Mesenteric fat pad (tissue), 1 donor: ENCODE results near the gene CATSPERZ. TPM values are rescaled to one million over a fixed set of nuclear protein-coding genes. Genes with fewer than 3 reads are reported as not detected.

Experiments
- DNase-seq: peaks from one replicate; pipeline ENCODE4 v3.0.0-alpha.2; 2020; ENCODE audit warnings: low spot score
- total RNA-seq: library from RNA; stranded (reverse); fragmentation: NEBNext Ultra II Directional; extraction: Animal tissue kit (Norgen Biotek cat#: 25700); gene quantifications from one replicate; pipeline ENCODE4 v1.2.1, GENCODE V29; 2021
- donor health status: DM: yes; HTN: yes; CAD: no.

CATSPERZ gene
- total RNA-seq, 1 donor from 2014 or later = not detected

DNA sequence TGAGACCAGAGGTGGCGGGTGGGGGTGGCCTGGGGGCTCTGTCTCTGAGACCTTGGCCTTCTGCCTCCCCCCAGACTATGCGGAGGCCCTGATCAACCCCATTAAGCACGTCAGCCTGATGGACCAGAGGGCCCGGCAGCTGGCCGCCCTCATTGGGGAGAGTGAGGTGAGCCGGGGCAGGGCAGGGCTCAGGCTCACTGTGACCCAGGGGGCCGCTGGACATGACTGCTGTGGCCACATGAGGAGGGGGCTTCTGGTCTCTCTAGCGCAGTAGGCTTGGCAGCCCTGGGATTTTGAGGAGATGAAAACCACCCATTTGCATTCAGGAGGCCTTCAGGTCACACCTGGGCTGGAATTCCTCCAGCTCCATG lies 36.2 kb upstream of the CATSPERZ start:
- DNase-seq = no peak

- DNase-seq = no peak
Observed at GRCh38 chr11:64264371-64264852, 35.7 kb upstream of the CATSPERZ start.

DNA sequence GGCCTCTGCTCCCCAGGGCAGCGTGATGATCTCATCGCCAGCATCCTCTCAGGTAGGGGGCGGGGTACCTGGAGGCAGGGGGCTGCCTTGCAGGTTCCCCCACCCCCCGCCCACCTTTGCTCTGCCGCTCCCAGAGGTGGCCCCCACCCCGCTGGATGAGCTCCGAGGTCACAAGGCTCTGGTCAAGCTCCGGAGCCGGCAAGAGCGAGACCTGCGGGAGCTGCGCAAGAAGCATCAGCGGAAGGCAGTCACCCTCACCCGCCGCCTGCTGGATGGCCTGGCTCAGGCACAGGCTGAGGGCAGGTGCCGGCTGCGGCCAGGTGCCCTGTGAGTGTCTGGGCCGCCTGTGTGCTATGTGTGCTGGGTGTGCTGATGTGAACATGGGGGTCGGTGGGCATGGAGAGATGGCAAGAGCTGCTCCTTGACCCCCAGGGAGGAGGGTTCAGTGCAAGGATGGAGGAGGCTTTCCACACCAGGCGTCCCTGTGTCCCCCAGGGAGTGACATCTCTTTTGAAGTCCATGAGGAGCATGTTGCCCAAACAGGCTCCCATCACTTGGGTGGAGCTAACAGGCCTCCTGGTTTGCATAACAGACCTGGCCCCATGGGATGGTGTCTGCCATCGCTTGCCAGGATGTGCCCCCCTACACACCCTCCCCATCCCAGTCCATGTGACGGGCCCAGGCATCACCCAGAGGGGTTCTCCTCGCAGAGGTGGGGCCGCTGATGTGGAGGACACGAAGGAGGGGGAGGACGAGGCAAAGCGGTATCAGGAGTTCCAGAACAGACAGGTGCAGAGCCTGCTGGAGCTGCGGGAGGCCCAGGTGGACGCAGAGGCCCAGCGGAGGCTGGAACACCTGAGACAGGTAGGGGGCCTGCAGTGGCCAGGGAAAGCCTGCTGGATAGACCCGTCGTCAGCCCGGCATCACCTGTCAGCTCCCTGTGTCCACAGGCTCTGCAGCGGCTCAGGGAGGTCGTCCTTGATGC lies 34.7 kb upstream of the CATSPERZ start:
- DNase-seq = no peak

DNA sequence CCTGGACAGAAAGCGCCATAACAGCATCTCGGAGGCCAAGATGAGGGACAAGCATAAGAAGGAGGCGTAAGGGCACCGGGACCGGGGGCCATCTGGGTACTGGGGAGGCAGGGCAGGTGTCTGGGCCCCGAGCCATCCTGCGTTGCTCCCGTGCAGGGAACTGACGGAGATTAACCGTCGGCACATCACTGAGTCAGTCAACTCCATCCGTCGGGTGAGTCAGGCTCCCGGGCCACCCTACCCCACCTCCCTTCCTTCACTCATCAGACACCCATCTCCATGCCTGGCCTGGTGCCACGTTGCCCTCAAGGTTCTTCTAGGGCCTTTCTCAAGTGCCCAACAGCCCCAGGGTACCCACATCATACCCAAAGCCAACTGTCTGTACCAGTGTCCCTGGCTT lies 33.8 kb upstream of the CATSPERZ start:
- no peak for DNase-seq

- DNase-seq = no peak
Observed at GRCh38 chr11:64267207-64267945, 32.8 kb upstream of the CATSPERZ start.

- no peak for DNase-seq
Observed at GRCh38 chr11:64268025-64268892, 31.9 kb upstream of the CATSPERZ start.

DNA sequence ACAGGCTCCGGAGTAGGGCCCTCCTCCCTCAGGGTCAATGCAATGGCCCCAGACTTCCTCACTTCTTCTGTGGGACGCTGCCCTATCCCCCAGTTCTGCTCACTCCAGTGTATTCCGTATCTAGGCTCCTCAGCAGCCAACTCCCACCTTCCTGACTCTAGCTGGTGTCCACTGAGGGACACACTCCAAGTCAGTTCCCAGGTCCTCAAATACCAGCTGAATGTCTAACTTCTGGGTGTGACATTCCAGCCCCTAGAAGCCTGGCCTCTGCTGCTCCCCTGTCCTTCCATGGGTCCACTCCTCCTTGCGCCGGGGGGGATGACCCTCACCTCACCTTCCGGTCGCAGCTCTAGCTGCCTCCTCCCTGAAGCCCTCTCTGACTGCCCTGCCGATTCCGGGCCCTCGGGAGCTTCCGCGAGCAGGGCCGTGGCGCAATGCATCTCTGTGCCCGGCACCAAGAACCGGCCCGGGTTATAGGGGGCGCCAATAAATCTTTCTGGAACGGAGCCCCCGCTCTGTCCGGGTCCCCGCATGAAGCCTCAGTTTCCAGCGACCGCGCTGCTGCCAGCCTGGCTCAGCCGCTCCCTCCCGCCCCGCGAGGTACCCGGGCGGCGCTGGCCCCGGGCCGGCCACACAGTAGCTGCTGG lies 31.1 kb upstream of the CATSPERZ start:
- DNase-seq = no peak

DNA sequence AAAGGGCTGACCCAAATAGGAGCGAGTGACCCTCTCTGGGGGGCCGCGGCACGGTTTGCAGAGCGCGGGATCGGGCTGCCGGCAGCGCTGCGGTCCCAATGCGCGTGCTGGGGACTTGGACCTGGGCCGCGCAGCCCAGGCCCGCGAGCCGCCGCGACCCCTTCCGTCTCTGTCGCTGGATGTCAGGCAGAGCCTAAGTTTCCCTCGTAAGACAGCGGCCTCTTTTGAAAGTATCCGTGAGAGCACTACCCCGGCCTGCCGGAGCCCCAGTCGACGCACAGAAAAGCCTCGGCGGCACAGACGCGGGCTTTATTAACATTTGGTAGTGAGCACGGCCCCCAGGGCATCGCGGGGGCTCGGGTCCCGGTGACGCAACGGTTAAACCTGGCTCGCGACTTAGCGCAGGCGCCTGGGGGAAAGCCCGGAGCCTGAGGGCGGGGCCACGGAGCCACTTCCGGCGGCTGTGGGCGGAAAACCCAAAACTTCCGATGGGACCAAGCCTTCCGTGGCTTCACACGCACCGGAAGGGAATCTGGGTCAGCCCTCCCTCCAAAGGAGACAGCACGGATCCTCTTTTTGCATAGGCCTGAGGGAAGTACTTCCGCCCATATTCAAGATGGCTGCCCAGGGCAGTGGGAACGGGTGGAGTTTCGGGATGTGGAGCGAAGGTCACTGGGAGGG lies 30.5 kb upstream of the CATSPERZ start:
- DNase-seq = peak; percentile 99

GRCh38 chr11:64275031-64275800 lies 24.9 kb upstream of the CATSPERZ start:
- DNase-seq = no peak

GRCh38 chr11:64275841-64276240 lies 24.3 kb upstream of the CATSPERZ start:
- DNase-seq = no peak

DNA sequence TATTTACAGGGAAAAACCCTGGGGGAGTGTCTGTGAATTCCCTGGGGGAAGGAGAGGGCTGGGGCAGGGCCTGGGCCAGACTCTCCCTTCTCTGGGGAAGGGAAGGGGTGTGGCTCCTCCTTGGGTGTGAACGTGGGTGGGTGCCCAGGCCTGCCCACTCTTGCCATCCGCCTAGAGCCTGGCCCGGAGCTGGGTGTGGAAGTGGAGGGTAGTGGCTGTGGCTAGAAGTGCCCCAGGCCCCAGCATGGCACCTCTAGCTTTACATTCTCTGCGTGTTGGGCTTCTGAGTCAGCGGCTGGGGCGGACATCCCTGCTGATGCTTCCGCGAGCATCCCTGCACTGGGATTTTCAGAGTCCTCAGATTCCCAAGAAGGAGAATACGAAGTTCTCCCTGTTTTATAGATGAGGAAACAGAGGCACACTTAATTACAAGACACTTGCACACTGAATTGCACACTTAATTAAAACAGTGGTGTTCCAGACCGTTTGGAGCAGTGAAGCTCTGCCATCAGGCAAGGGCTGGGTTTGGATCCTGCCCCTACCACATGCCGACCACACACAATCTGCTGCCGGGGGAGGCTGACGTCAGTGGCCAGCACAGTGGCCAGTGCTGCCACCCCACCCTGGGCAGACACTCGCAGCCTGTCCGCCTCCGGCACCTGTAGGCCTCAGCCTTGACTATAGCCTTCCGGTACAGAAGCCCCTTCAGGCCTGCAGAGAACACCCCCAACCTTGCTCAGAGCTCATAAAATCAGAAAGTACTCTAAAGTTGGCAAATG lies 23.3 kb upstream of the CATSPERZ start:
- DNase-seq = no peak

- DNase-seq = no peak
Observed at GRCh38 chr11:64278576-64279190, 21.5 kb upstream of the CATSPERZ start.

- DNase-seq = no peak
Observed at GRCh38 chr11:64281957-64282770, 18.0 kb upstream of the CATSPERZ start.

- no peak for DNase-seq
Observed at GRCh38 chr11:64283092-64283491, 17.1 kb upstream of the CATSPERZ start.

- peak; percentile 98 for DNase-seq
Observed at GRCh38 chr11:64284048-64284961, 15.9 kb upstream of the CATSPERZ start, which contains the start of gene BAD. BAD (minus strand) TSS chr11:64284665; CDS start chr11:64284368, 297 bp downstream.
